Hematopoietic multipotent progenitor cell treated with erythropoietin and hydrocortisone succinate and interleukin-3 and kit ligand, for 15 days (in vitro differentiated cells): ENCODE measurements around the gene LPP.

Source experiments
- DNase-seq: peaks from one replicate; pipeline ENCODE4 v3.0.0-alpha.2; 2015; ENCODE audit warnings: low spot score

Gene LPP

GRCh38 chr3:188712248-188712924, 558.4 kb downstream of the LPP start:
- DNase-seq, result no peak

GRCh38 chr3:188712991-188713390, 559.0 kb downstream of the LPP start:
- DNase-seq, result no peak

- DNase-seq, result no peak
These were observed 565.6 kb downstream of the LPP start for GRCh38 chr3:188719545-188719944.

GRCh38 chr3:188720215-188720614, 566.3 kb downstream of the LPP start:
- no peak for DNase-seq

- DNase-seq, result no peak
These were observed 566.7 kb downstream of the LPP start for GRCh38 chr3:188720636-188721035.

GRCh38 chr3:188721312-188721711, 567.4 kb downstream of the LPP start:
- no peak for DNase-seq

- DNase-seq, result no peak
These were observed 568.0 kb downstream of the LPP start for GRCh38 chr3:188721990-188722389.

- no peak for DNase-seq
These were observed 569.0 kb downstream of the LPP start for GRCh38 chr3:188722963-188723362.

GRCh38 chr3:188727052-188727451, 573.1 kb downstream of the LPP start:
- DNase-seq, result no peak

- DNase-seq, result no peak
These were observed 574.5 kb downstream of the LPP start for GRCh38 chr3:188728371-188728896.

- no peak for DNase-seq
These were observed 575.5 kb downstream of the LPP start for GRCh38 chr3:188729422-188729821.

- DNase-seq, result no peak
These were observed 580.4 kb downstream of the LPP start for GRCh38 chr3:188734395-188734794.

- DNase-seq, result no peak
These were observed 585.6 kb downstream of the LPP start for GRCh38 chr3:188739511-188739910.

GRCh38 chr3:188740010-188740409, 586.1 kb downstream of the LPP start:
- no peak for DNase-seq

- DNase-seq, result no peak
These were observed 589.0 kb downstream of the LPP start for GRCh38 chr3:188742755-188743550.

GRCh38 chr3:188744166-188744565, 590.2 kb downstream of the LPP start:
- no peak for DNase-seq

GRCh38 chr3:188745031-188745430, 591.1 kb downstream of the LPP start:
- no peak for DNase-seq

- no peak for DNase-seq
These were observed 592.4 kb downstream of the LPP start for GRCh38 chr3:188746291-188746783.

- DNase-seq, result no peak
These were observed 593.5 kb downstream of the LPP start for GRCh38 chr3:188747489-188747888.

GRCh38 chr3:188749010-188749617, 595.2 kb downstream of the LPP start:
- peak; percentile 22 for DNase-seq

GRCh38 chr3:188749830-188750229, 595.9 kb downstream of the LPP start:
- no peak for DNase-seq

GRCh38 chr3:188750617-188751016, 596.7 kb downstream of the LPP start:
- DNase-seq, result no peak

GRCh38 chr3:188752850-188753249, 598.9 kb downstream of the LPP start:
- no peak for DNase-seq
